ENCODE measurements around the gene RTN4.
A peak's percentile ranks its signal among the peaks of the same experiment; 100 is the strongest.

RTN4 gene

GRCh38 chr2:54969295-54969939 is 80.8 kb downstream of the RTN4 start:
- no peak for DNase-seq (ENCODE audit: low spot score)

- DNase-seq (ENCODE audit: low spot score): no peak
Measured at GRCh38 chr2:54968561-54969218, 81.6 kb downstream of the RTN4 start.

GRCh38 chr2:54967759-54968365 is 82.4 kb downstream of the RTN4 start:
- no peak for DNase-seq (ENCODE audit: low spot score)

- no peak for DNase-seq (ENCODE audit: low spot score)
Measured at GRCh38 chr2:54967269-54967668, 83.0 kb downstream of the RTN4 start.

- DNase-seq (ENCODE audit: low spot score): no peak
Measured at GRCh38 chr2:54966837-54967236, 83.4 kb downstream of the RTN4 start.

- no peak for DNase-seq (ENCODE audit: low spot score)
Measured at GRCh38 chr2:54966165-54966832, 84.0 kb downstream of the RTN4 start.

- no peak for DNase-seq (ENCODE audit: low spot score)
Measured at GRCh38 chr2:54965425-54965824, 84.8 kb downstream of the RTN4 start.

GRCh38 chr2:54964816-54965215 is 85.4 kb downstream of the RTN4 start:
- no peak for DNase-seq (ENCODE audit: low spot score)

- no peak for DNase-seq (ENCODE audit: low spot score)
Measured at GRCh38 chr2:54964271-54964670, 86.0 kb downstream of the RTN4 start.

- DNase-seq (ENCODE audit: low spot score): no peak
Measured at GRCh38 chr2:54963476-54963875, 86.8 kb downstream of the RTN4 start.

GRCh38 chr2:54962935-54963440 is 87.3 kb downstream of the RTN4 start:
- no peak for DNase-seq (ENCODE audit: low spot score)

GRCh38 chr2:54962511-54962910 is 87.7 kb downstream of the RTN4 start:
- DNase-seq (ENCODE audit: low spot score): no peak

- DNase-seq (ENCODE audit: low spot score): no peak
Measured at GRCh38 chr2:54960164-54960563, 90.1 kb downstream of the RTN4 start.

GRCh38 chr2:54958717-54959371 is 91.4 kb downstream of the RTN4 start:
- no peak for DNase-seq (ENCODE audit: low spot score)

- DNase-seq (ENCODE audit: low spot score): no peak
Measured at GRCh38 chr2:54957321-54957999, 92.8 kb downstream of the RTN4 start.

- DNase-seq (ENCODE audit: low spot score): no peak
Measured at GRCh38 chr2:54956111-54956627, 94.1 kb downstream of the RTN4 start.

- no peak for DNase-seq (ENCODE audit: low spot score)
Measured at GRCh38 chr2:54955358-54956110, 94.7 kb downstream of the RTN4 start.

GRCh38 chr2:54954705-54955357 is 95.4 kb downstream of the RTN4 start:
- no peak for DNase-seq (ENCODE audit: low spot score)

GRCh38 chr2:54954158-54954557 is 96.1 kb downstream of the RTN4 start:
- no peak for DNase-seq (ENCODE audit: low spot score)

GRCh38 chr2:54952978-54953456 is 97.2 kb downstream of the RTN4 start:
- DNase-seq (ENCODE audit: low spot score): peak; percentile 33
